DMS114 treated with DMSO at 0.1 percent for 48 hours (cell line): ENCODE data around the gene CBX8.
"Not testable (repeated sequence)": the region's sequence is repeated elsewhere in the genome, so short reads cannot be mapped to it uniquely, and the experiment has no call there.

Experiments used
- DNase-seq: peaks from one replicate; lab custom pipeline; 2025; ENCODE audit not compliant: unreplicated experiment; lab: John Stamatoyannopoulos, UW

Gene CBX8

GRCh38 chr17:79757140-79757745 lies 39.6 kb downstream of the CBX8 start:
- DNase-seq: no peak

DNA sequence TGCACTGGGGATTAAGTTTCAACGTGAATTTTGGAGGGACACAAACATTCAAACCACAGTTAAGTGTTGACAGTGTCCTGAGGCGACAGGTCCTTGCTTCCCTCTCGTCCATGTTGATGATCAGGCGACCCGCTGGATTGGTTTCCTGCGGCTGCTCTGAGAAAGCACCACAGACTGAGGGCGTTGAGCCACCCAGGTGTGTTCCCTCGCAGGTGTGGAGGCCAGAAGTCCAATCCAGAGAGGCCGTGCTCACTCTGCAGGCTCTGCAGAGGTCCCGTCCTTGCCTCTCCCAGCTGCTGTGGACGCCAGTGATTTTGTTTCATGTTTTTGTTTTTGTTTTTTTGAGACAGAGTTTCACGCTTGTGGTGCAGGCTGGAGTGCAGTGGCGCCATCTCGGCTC lies 41.3 kb downstream of the CBX8 start:
- no peak for DNase-seq

- DNase-seq: not testable (repeated sequence)
Observed at GRCh38 chr17:79754903-79755302, 42.0 kb downstream of the CBX8 start.

- no peak for DNase-seq
Observed at GRCh38 chr17:79754370-79754769, 42.5 kb downstream of the CBX8 start.

DNA sequence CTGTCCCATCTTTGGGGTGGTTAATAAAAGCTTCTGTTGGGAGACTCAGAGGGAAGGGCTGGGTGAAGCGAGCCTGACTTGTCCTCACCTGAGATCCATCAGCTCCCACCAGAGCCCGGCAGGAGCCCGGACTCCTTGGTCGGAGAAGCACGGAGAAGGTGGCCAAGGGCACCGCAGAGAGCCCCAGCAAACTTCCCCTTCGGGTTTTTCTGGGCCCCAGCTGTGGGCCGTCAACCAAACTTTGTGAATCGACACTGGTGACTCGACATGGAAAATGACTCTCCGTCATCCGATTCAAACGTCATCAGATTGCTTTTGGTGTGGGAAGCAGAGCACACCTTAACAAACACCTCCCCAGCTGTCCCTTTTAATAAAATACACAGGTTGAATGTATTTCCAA lies 44.7 kb downstream of the CBX8 start:
- DNase-seq: no peak

DNA sequence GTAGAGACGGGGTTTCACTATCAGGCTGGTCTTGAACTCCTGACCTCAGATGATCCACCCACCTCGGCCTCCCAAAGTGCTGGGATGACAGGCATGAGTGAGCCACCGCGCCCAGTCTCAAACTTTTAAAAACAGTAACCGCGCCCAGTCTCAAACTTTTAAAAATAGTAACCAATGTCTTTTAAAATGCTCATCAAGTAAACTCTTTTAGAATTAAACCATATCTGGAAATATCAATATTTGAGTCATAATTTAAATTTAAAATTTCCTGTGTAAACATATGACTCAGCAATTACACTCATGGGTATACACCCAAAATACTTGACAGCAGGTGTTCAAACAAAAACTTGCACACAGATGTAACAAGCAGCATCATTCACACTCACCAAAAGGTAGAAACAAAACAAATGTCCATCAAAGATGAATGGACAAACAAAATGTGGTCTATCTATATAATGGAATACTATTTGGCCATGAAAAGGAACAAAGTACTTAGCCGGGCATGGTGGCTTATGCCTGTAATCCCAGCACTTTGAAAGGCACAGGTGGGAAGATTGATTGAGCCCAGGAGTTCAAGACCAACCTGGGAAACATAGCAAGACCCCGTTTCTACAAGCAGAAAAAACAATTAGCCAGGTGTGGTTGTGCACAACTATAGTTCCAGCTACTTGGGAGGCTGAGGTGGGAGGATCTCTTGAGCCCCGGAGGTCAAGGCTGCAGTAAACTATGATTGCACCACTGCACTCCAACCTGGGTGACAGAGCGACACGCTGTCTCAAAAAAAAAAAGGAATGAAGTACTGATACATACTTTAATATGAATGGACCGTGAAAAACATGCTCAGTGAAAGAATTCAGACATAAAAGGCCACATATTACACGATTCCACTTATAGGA lies 46.0 kb downstream of the CBX8 start:
- no peak for DNase-seq

DNA sequence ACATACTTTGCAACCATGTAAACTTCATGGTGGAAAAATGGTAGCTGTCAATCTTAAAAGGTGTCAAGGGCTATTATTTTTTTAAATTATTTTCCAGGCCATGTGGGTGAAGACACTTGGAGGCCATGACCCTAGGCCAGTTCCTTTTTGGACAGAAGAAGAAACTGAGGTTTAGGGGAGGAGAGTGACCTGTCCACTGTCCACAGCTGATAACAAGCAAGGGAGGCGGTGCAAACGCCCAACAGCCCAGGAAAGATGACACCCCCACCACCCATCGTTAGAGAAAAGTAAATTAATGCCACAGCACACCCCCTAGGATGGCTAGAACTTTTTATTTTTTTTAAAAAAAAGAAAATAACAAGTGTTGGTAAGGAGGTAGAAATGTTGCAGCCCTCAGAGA lies 46.9 kb downstream of the CBX8 start:
- no peak for DNase-seq

DNA sequence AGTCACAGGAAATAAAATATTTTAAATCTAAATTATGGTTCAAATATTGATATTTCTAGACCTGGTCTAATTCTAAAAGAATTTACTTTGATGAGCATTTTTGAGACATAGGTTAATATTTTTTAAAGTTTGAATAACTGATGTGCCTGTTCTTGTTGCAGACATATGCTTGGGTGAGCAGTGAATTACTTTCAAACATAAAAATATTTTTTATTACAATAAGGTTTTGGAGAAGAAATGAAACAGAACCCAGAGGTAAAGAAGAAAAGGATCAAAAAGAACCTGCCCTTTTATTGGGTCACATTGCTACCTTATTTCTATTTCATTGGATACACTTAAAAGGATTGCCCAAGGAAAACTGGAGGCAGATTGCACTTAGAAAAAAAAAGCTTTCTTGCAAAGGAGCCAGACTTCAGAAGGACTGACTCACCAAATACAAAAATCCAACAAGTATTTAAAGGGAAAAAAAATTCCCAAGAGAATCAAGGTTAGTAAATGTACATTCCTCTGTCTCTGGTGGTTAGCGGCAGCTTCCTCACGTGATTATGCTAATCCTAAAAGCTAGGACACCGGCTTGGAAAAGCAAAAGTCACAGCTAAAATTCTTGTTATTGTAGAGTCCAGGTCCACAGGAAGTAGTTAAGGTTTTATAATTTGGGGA lies 47.6 kb downstream of the CBX8 start:
- no peak for DNase-seq

- DNase-seq: no peak
Observed at GRCh38 chr17:79748295-79749099, 48.4 kb downstream of the CBX8 start.

DNA sequence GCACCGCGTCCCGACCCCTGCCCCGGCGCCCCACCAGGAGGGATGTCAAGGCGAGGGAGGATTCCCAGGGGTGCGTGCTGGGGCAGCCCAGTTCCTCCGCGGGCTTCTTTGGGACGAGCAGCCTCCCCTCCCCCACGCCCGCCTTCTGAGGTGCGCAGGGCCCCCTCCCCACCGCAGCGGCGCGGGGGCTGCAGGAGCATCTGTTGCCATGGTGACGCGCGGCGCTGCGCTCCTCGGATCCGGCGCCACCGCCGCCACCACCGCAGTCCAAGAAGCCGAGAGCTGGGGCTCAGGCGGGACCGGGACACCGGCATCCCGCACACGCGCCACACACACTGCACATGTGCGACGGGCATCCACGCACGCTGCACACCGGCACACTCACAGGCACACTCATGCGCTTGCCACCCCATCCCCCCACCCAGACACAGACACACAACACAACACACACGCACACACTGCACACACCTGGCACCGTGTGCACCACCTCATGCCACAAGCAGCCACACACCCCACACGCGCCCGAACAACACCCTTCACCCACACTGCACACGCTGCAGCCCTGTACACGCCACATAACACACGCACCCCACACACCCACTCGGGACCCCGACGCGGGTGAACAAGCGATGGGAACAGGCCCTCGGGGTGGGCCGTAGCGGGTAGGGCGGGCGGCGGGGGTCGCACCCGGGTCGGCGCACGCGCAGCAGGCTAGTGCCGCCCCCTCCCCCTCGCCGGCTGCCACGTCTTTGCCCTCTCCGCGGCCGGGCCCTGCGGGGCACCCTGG lies 49.2 kb downstream of the CBX8 start:
- DNase-seq: no peak

- no peak for DNase-seq
Observed at GRCh38 chr17:79746889-79747507, 49.9 kb downstream of the CBX8 start.

- DNase-seq: no peak
Observed at GRCh38 chr17:79745641-79746105, 51.2 kb downstream of the CBX8 start.

GRCh38 chr17:79743614-79744013 lies 53.3 kb downstream of the CBX8 start:
- DNase-seq: no peak

GRCh38 chr17:79742951-79743476 lies 53.9 kb downstream of the CBX8 start:
- no peak for DNase-seq

DNA sequence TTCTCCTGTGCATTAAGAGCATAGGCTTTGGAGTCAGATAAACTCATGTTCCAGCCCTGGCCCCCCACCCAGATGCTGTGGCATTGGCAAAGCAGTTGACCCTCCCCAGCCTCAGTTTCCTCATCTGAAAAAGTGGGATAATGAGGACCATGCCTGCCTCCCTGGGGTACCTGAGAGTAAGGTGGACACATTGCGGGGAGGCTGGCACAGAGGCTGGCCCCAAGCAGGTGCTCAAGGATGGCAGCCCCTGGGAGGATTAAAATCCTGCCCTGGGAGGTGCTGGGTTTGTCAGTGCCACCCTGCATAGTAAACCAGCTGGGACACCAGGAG lies 54.3 kb downstream of the CBX8 start:
- DNase-seq: no peak
